OCI-LY7 (cell line): Measurements from ENCODE around the gene LSMEM2.

Source experiments
- CTCF ChIP-seq: fragments of 200-600 bp; sonication (generic); conservative IDR thresholded peaks from 2 replicates; pipeline ENCODE4 v1.5.1; 2014; ENCODE audit warnings: mild to moderate bottlenecking, antibody characterized with exemption, low read length, moderate library complexity, mixed read lengths
- EZH2phosphoT487 ChIP-seq: fragments of 200-600 bp; sonication (generic); IDR thresholded peaks from 2 replicates; pipeline ENCODE4 v1.6.1; 2018; ENCODE audit warnings: low read depth, borderline replicate concordance, mild to moderate bottlenecking, mixed run types, antibody characterized with exemption, low read length, moderate library complexity, mixed read lengths

- no peak for TF ChIP-seq CTCF
- no peak for TF ChIP-seq EZH2phosphoT487
Measured at GRCh38 chr3:50245251-50245745, 33.6 kb upstream of the LSMEM2 start.
